PFSK-1 (cell line): ENCODE results near the gene NRCAM.

Experiments used
- FOXP2 ChIP-seq: optimal IDR thresholded peaks from 2 replicates; pipeline ENCODE3; 2011; ENCODE audit warnings: borderline replicate concordance, control low read depth, inconsistent platforms; ENCODE audit not compliant: insufficient read depth; ENCODE audit errors: extremely low read length, extremely low read depth
- POLR2AphosphoS5 ChIP-seq: IDR thresholded peaks from 2 replicates; pipeline ENCODE4 v1.6.1; 2012; ENCODE audit warnings: low read depth, mild to moderate bottlenecking, control low read depth, low read length, moderate library complexity
- REST ChIP-seq, 2 experiments: IDR thresholded peaks; 2 replicates each; pipeline versions ENCODE4 v1.6.1 to v1.8.0; 2011 to 2012; ENCODE audit warnings: low read depth in 2 of 2, low read length in 2 of 2, control low read depth in 1 of 2, inconsistent platforms in 1 of 2, mild to moderate bottlenecking in 1 of 2, moderate library complexity in 1 of 2; ENCODE audit not compliant: insufficient read depth in 1 of 2
- SIN3A ChIP-seq: IDR thresholded peaks from 2 replicates; pipeline ENCODE4 v1.6.1; 2012; ENCODE audit warnings: mild to moderate bottlenecking, low read length, moderate library complexity, borderline replicate concordance; ENCODE audit not compliant: insufficient read depth
- TAF1 ChIP-seq: IDR thresholded peaks from 2 replicates; pipeline ENCODE4 v1.6.1; 2012; ENCODE audit warnings: low read length, control low read depth, borderline replicate concordance; ENCODE audit not compliant: insufficient read depth

The NRCAM gene

DNA sequence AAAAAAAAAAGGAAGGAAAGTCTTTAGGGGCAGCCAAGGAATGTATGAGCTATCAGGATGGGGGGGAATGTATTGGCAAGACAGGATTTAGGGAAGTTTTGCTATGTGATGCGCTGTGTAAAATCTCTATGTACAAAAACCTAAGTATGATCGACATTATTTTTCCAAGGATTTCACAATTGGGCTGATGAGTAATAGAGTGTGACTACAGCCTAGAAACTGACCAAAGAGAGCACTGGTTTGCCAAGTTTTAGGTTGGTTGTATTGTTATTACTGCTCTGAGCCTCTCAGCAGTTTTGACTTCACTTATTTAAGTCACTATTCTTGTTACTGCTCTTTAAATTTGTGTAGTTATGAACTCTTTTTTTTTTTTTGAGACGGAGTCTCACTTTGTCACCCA lies 107.3 kb downstream of the NRCAM start:
- TF ChIP-seq SIN3A (no peak), FOXP2 (no peak), TAF1 (no peak), POLR2AphosphoS5 (no peak), REST (IDR thresholded peaks at IDR 0.05; ENCODE audit: insufficient read depth in 1 of 2, low read depth in 2 of 2, low read length in 2 of 2) (no peak)

DNA sequence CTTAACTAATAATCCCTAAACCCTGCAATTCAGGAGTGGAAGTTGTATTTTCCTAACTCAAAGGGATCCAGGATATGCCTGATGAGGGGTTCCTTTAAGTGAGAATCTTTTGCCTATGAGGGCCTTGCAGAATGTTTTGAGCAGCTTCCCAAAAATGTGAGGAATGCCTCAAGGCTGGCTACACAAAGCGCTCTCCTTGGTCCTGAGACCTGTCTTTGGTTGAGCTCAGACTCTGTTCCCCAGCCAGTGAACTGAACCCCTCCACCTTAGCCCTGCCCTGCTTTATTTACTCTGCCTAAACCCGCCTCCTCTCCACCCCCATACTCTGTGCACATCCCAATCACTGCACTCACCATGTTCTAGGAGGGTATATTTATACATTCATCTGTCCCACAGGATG lies 108.6 kb downstream of the NRCAM start:
- TF ChIP-seq REST (IDR thresholded peaks at IDR 0.05; ENCODE audit: insufficient read depth in 1 of 2, low read depth in 2 of 2, low read length in 2 of 2), result peak; percentile 79 to 96
- TF ChIP-seq TAF1, result no peak
- TF ChIP-seq SIN3A, result no peak
- no peak for TF ChIP-seq POLR2AphosphoS5
- TF ChIP-seq FOXP2, result no peak

- TF ChIP-seq SIN3A (no peak), REST (IDR thresholded peaks at IDR 0.05; ENCODE audit: insufficient read depth in 1 of 2, low read depth in 2 of 2, low read length in 2 of 2) (no peak), FOXP2 (no peak), POLR2AphosphoS5 (no peak), TAF1 (no peak)
Measured at GRCh38 chr7:108345710-108346336, 110.4 kb downstream of the NRCAM start.

DNA sequence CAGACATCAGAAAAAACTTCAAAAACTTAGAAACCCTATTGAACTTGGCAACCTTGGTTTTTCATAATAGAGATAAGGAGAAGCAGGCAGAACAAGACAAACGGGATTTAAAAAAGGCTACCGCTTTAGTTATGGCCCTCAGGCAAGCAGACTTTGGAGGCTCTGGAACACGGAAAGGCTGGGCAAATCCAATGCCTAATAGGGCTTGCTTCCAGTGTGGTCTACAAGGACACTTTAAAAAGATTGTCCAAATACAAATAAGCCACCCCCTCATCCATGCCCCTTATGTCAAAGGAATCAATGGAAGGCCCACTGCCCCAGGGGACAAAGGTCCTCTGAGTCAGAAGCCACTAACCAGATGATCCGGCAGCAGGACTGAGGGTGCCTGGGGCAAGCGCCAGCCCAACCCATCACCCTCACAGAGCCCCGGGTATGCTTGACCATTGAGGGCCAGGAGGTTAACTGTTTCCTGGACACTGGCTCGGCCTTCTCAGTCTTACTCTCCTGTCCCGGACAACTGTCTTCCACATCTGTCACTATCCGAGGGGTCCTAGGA lies 115.3 kb downstream of the NRCAM start:
- TF ChIP-seq REST (IDR thresholded peaks at IDR 0.05; ENCODE audit: insufficient read depth in 1 of 2, low read depth in 2 of 2, low read length in 2 of 2) (no peak), FOXP2 (no peak), TAF1 (no peak), POLR2AphosphoS5 (no peak)
